PC-3 (cell line): ENCODE results near the gene MLC1. TPM values are rescaled to one million over a fixed set of nuclear protein-coding genes. Genes with fewer than 3 reads are reported as not detected.
A peak's percentile ranks its signal among the peaks of the same experiment; 100 is the strongest.

Experiments
- ATAC-seq: fragments of 200-7000 bp; cut with Tn5 transposase; 2 replicates; pipeline ENCODE4 v1.9.1; 2020; ENCODE audit warnings: mild to moderate bottlenecking, moderate library complexity
- BruUV-seq: library from RNA; stranded (reverse); fragments of 400-500 nt; replicated peaks from 2 replicates; lab custom pipeline; 2021; lab: Mats Ljungman, UMichigan
- CTCF ChIA-PET: fragments of 300-600 bp; sonication (Branson Sonifier 250); formaldehyde crosslinking; loops from one replicate; lab custom pipeline; 2022; ENCODE audit warnings: antibody characterized with exemption; lab: Charles Lee
- POLR2A ChIA-PET: fragments of 300-600 bp; sonication (Branson Sonifier 250); formaldehyde crosslinking; loops from one replicate; lab custom pipeline; 2022; ENCODE audit warnings: antibody characterized with exemption; ENCODE audit not compliant: unreplicated experiment; lab: Charles Lee
- DNase-seq: peaks from one replicate; pipeline ENCODE4 v3.0.0-alpha.2; 2015
- H2AFZ ChIP-seq: fragments of 300-600 bp; sonication (generic); 2 replicates; pipeline ENCODE4 v1.6.0; 2016; ENCODE audit warnings: antibody characterized with exemption, low read length
- H3F3A ChIP-seq: fragments of 300-600 bp; sonication (generic); one replicate; pipeline ENCODE4 v1.6.0; 2017; ENCODE audit warnings: antibody characterized with exemption, low read length, control low read depth, mild to moderate bottlenecking; ENCODE audit not compliant: unreplicated experiment
- H3K27ac ChIP-seq: fragments of 300-600 bp; sonication (generic); 2 replicates; pipeline ENCODE4 v1.5.1; 2016; ENCODE audit warnings: mild to moderate bottlenecking, low read length
- H3K27me3 ChIP-seq: fragments of 300-600 bp; sonication (generic); 2 replicates; pipeline ENCODE4 v1.6.1; 2016; ENCODE audit warnings: low read length, mixed read lengths
- H3K36me3 ChIP-seq: fragments of 300-600 bp; sonication (generic); 2 replicates; pipeline ENCODE4 v1.6.1; 2016; ENCODE audit warnings: low read depth, mixed run types, low read length, mixed read lengths
- H3K4me1 ChIP-seq: fragments of 300-600 bp; sonication (generic); 2 replicates; pipeline ENCODE4 v1.5.1; 2016; ENCODE audit warnings: low read length; ENCODE audit not compliant: insufficient read depth
- H3K4me2 ChIP-seq: fragments of 300-600 bp; sonication (generic); 2 replicates; pipeline ENCODE4 v1.6.0; 2016; ENCODE audit warnings: low read length
- H3K4me3 ChIP-seq: fragments of 300-600 bp; sonication (generic); 2 replicates; pipeline ENCODE4 v1.5.1; 2016; ENCODE audit warnings: mild to moderate bottlenecking, low read length, mixed read lengths
- H3K79me2 ChIP-seq: fragments of 300-600 bp; sonication (generic); 2 replicates; pipeline ENCODE4 v1.6.1; 2017; ENCODE audit warnings: low read length, mixed read lengths
- H3K9ac ChIP-seq: fragments of 300-600 bp; sonication (generic); 2 replicates; pipeline ENCODE4 v1.6.0; 2016; ENCODE audit warnings: mild to moderate bottlenecking, low read length
- H3K9me2 ChIP-seq: fragments of 300-600 bp; sonication (generic); replicated peaks from 2 replicates; pipeline ENCODE4 v1.6.1; 2016; ENCODE audit warnings: mixed run types, low read length, mixed read lengths
- H3K9me3 ChIP-seq: fragments of 300-600 bp; sonication (generic); 2 replicates; pipeline ENCODE4 v1.6.1; 2016; ENCODE audit warnings: low read length, mixed read lengths
- H4K20me1 ChIP-seq: fragments of 300-600 bp; sonication (generic); 2 replicates; pipeline ENCODE4 v1.6.1; 2016; ENCODE audit warnings: low read length, mixed read lengths
- EZH2 ChIP-seq: fragments of 300-600 bp; sonication (generic); IDR thresholded peaks from one replicate; pipeline ENCODE4 v1.6.1; 2017; ENCODE audit warnings: antibody characterized with exemption, mild to moderate bottlenecking, low read length; ENCODE audit not compliant: unreplicated experiment
- EZH2phosphoT487 ChIP-seq: fragments of 300-600 bp; sonication (generic); IDR thresholded peaks from 2 replicates; pipeline ENCODE4 v1.6.1; 2018; ENCODE audit warnings: mild to moderate bottlenecking, antibody characterized with exemption, low read length, borderline replicate concordance
- intact Hi-C: fragments of 100-400 bp; cut with micrococcal nuclease; formaldehyde crosslinking; loops from 2 replicates; pipeline ENCODE4 v1.9.0; 2023
- total RNA-seq: library from RNA; depleted of rRNA; stranded (reverse); fragments of >200 nt; gene quantifications from 2 replicates; pipeline ENCODE4 v1.2.3, GENCODE V29; 2014
- TF ChIP-seq, protein P1 (sequence below): fragments of 300-600 bp; sonication (generic); conservative IDR thresholded peaks from 2 replicates; pipeline ENCODE4 v1.5.1; 2017; ENCODE audit warnings: antibody characterized with exemption, low read depth, mild to moderate bottlenecking, low read length

The MLC1 gene
- total RNA-seq, 1 experiment from 2014 or later = 0.62 TPM

DNA sequence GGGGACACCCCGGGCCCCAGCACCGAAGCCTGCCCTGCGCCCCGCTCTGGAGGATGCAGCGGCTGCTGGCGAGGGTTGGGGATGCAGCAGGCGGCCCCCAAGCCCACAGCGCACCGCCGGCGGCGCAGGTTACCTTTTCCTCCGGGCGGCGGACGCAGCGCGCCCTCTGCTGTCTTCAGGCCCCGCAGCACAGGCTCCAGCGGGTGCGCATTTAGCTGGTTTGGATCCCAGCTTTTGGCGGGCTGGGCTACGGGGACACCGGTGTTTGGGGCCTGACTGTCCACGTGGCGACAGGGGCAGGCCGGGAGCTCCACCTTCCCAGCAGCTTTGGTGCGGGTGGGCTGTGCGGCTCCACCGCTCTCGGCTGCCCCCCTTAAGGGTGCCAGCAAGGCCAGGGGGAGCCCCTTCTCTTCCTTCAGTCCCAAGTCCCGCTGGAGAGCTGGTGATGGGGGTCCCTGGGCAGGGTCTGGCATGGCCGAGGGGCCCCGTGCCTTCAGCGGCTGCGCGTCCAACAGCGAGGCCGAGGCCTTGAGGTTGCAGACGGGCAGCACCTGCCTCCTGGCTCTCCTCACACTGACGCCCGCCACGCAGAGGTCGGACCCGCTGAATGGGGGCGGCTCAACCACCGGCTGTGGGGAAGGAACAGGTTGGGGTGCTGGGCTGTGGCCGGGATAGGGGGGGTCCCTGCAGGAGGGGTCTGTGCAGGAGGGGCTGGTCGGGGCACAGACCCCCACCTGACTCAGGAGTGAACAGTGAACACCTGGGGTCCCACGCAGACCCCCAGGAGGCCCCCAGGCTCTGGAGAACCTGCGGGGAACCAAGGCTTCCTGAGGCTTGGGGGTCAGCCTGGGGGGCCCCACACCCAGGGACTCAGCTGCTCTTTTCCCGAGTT lies 54.7 kb downstream of the MLC1 start:
- BruUV-seq = no TSS peak
- Histone ChIP-seq H3K27me3 (no peaks in the 10 kb centered on the region), H3K4me2 (peak overlapping the region; percentile 79), H3K4me3 (peak overlapping the region; percentile 56; the same call in 1 of the 2 replicates), H2AFZ (peak overlapping the region; percentile 50; the same call in 1 of the 2 replicates), H3F3A (no peaks in the 10 kb centered on the region), H3K9me3 (no peaks in the 10 kb centered on the region), H3K79me2 (no peaks in the 10 kb centered on the region), H4K20me1 (no peaks in the 10 kb centered on the region), H3K27ac (no peak overlapping the region), H3K4me1 (peaks cover 8% of the 10 kb centered on the region), H3K36me3 (no peaks in the 10 kb centered on the region), H3K9ac (no peak overlapping the region), H3K9me2 (no peaks in the 10 kb centered on the region)
- DNase-seq (peak; percentile 80), ATAC-seq (peak; percentile 79)
- ChIA-PET POLR2A (no interaction called here), CTCF (interaction anchor here (0.6 to 1.9 kb wide), 8 partner anchors 22 to 263 kb away, joined by 3 to 15 read pairs (median 4); no protein-coding TSS in a partner anchor)
- intact Hi-C loops = loop anchor here (1.0 to 10.0 kb wide), 3 partner anchors 38 to 99 kb away; no protein-coding TSS in a partner anchor
- TF ChIP-seq, protein P1, sequence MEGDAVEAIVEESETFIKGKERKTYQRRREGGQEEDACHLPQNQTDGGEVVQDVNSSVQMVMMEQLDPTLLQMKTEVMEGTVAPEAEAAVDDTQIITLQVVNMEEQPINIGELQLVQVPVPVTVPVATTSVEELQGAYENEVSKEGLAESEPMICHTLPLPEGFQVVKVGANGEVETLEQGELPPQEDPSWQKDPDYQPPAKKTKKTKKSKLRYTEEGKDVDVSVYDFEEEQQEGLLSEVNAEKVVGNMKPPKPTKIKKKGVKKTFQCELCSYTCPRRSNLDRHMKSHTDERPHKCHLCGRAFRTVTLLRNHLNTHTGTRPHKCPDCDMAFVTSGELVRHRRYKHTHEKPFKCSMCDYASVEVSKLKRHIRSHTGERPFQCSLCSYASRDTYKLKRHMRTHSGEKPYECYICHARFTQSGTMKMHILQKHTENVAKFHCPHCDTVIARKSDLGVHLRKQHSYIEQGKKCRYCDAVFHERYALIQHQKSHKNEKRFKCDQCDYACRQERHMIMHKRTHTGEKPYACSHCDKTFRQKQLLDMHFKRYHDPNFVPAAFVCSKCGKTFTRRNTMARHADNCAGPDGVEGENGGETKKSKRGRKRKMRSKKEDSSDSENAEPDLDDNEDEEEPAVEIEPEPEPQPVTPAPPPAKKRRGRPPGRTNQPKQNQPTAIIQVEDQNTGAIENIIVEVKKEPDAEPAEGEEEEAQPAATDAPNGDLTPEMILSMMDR = peak; percentile 67
- TF ChIP-seq EZH2 = no peak

GRCh38 chr22:50027639-50028537 lies 57.3 kb downstream of the MLC1 start:
- Histone ChIP-seq H2AFZ (no peak overlapping the region), H3K27ac (0 out of 2 replicates have a peak overlapping the region, but pooled peaks have one; percentile 22), H3K79me2 (no peaks in the 10 kb centered on the region), H3K4me2 (peak overlapping the region; percentile 54), H3K9ac (no peak overlapping the region), H4K20me1 (no peaks in the 10 kb centered on the region), H3K9me3 (no peaks in the 10 kb centered on the region), H3K4me3 (no peak overlapping the region), H3K9me2 (no peaks in the 10 kb centered on the region), H3K27me3 (no peaks in the 10 kb centered on the region), H3K36me3 (no peaks in the 10 kb centered on the region), H3F3A (no peaks in the 10 kb centered on the region), H3K4me1 (peaks cover 8% of the 10 kb centered on the region)
- TF ChIP-seq EZH2phosphoT487 (peak; percentile 100), EZH2 (no peak)
- BruUV-seq = no TSS peak
- DNase-seq (peak; percentile 73), ATAC-seq (peak; percentile 53)
- ChIA-PET POLR2A (interaction anchor here (0.7 kb wide), 1 partner anchor 38 kb away, joined by 13 read pairs; no protein-coding TSS in a partner anchor), CTCF (interaction anchor here (0.7 kb wide), 1 partner anchor 10 kb away, joined by 5 read pairs; no protein-coding TSS in a partner anchor)
- intact Hi-C loops = no loop called here

- ATAC-seq (no peak), DNase-seq (no peak)
- no TSS peak for BruUV-seq
- Histone ChIP-seq H3K4me2 (no peak overlapping the region), H3F3A (no peaks in the 10 kb centered on the region), H3K9ac (no peak overlapping the region), H3K4me1 (peaks cover 8% of the 10 kb centered on the region), H3K4me3 (no peak overlapping the region), H3K36me3 (no peaks in the 10 kb centered on the region), H3K79me2 (no peaks in the 10 kb centered on the region), H3K27me3 (no peaks in the 10 kb centered on the region), H2AFZ (no peak overlapping the region), H3K9me3 (no peaks in the 10 kb centered on the region), H3K9me2 (no peaks in the 10 kb centered on the region), H4K20me1 (no peaks in the 10 kb centered on the region), H3K27ac (no peak overlapping the region)
- POLR2A ChIA-PET = no interaction called here
- TF ChIP-seq, protein P1 = no peak
- TF ChIP-seq EZH2 (no peak), EZH2phosphoT487 (no peak)
- intact Hi-C loops = no loop called here
- CTCF ChIA-PET = no interaction called here
Measured at GRCh38 chr22:50025993-50026392, 59.2 kb downstream of the MLC1 start.
